ENCODE measurements around the gene NARF.

Gene NARF

DNA sequence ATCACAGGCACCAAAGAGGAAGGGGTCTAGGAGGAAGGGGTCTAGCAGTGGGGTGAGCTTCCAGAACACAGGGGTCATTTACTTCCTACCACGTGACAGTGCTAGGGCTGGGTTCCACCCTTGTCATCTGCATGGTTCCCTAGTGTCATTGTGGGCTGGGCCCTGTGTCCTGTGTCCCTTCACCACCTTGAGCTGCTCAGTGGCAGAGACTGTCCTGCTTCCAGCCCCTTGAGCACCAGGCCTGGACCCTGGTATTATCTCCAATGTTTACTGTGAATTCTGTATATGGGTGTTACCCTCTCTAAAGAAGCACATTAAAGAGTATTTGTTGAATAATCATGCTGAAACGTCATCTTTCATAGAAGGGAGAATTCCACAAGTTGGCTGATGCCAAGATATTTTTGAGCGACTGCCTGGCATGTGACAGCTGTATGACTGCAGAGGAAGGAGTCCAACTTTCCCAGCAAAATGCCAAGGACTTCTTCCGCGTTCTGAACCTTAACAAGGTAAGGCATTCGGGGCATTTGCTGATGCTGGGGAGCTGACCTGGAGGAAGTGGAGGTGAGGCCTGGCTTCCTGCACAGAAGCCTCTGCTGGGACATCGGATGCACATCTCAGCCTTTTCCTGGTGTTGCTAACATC is 5.5 kb downstream of the NARF start:
- Histone ChIP-seq H3K4me1 (ENCODE audit: control insufficient read depth in 1 of 2, insufficient read depth in 2 of 2, low read length in 2 of 2) (peaks cover 0 to 9% of the 10 kb centered on the region in 2 donors), H3K9me3 (ENCODE audit: control insufficient read depth in 1 of 2, low read length in 2 of 2) (no peaks in the 10 kb centered on the region), H3K27ac (ENCODE audit: low read length) (no peak overlapping the region), H3K27me3 (ENCODE audit: low read depth, low read length) (no peaks in the 10 kb centered on the region), H3K4me3 (ENCODE audit: low read depth in 1 of 2, low read length in 2 of 2) (no peak overlapping the region), H3K36me3 (ENCODE audit: control insufficient read depth in 1 of 2, insufficient read depth in 2 of 2, low read length in 2 of 2) (peaks cover 38 to 69% of the 10 kb centered on the region in 2 donors)

- Histone ChIP-seq H3K4me1 (ENCODE audit: control insufficient read depth in 1 of 2, insufficient read depth in 2 of 2, low read length in 2 of 2) (peaks cover 0 to 5% of the 10 kb centered on the region in 2 donors), H3K36me3 (ENCODE audit: control insufficient read depth in 1 of 2, insufficient read depth in 2 of 2, low read length in 2 of 2) (peaks cover 42 to 74% of the 10 kb centered on the region in 2 donors), H3K9me3 (ENCODE audit: control insufficient read depth in 1 of 2, low read length in 2 of 2) (no peaks in the 10 kb centered on the region), H3K27me3 (ENCODE audit: low read depth, low read length) (no peaks in the 10 kb centered on the region), H3K4me3 (ENCODE audit: low read depth in 1 of 2, low read length in 2 of 2) (no peak overlapping the region), H3K27ac (ENCODE audit: low read length) (no peak overlapping the region)
Measured at GRCh38 chr17:82464567-82464929, 6.0 kb downstream of the NARF start.

DNA sequence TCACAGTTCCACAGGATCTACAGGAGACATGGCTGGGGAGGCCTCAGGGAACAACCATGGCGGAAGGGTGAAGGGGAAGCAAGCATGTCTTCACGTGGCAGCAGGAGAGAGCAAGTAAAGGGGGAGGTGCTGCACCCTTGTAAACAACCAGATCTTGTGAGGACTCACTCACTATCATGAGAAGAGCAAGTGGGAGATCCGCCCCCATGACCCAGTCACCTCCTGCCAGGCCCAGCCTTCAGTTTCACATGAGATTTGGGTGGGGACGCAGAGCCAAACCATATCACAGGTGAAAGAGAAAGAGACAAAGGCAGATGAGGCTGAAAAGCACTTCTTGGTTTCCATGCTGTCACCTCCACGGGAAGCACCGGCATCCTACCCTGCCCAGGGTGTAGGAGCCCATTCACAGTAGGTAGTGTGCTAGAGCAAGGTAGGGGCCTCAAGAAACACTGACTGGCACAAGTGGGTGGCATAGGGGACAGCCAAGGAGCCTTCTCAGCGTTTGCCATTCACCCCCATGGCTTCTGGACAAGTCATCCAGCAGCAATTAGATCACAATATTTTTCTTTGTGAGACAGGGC is 6.6 kb downstream of the NARF start:
- H3K4me1 ChIP-seq (ENCODE audit: control insufficient read depth in 1 of 2, insufficient read depth in 2 of 2, low read length in 2 of 2) = no peaks in the 10 kb centered on the region
- H3K27me3 ChIP-seq (ENCODE audit: low read depth, low read length) = no peaks in the 10 kb centered on the region
- no peak overlapping the region for H3K27ac ChIP-seq (ENCODE audit: low read length)
- no peak overlapping the region for H3K4me3 ChIP-seq (ENCODE audit: low read depth in 1 of 2, low read length in 2 of 2)
- peaks cover 44 to 78% of the 10 kb centered on the region in 2 donors for H3K36me3 ChIP-seq (ENCODE audit: control insufficient read depth in 1 of 2, insufficient read depth in 2 of 2, low read length in 2 of 2)
- no peaks in the 10 kb centered on the region for H3K9me3 ChIP-seq (ENCODE audit: control insufficient read depth in 1 of 2, low read length in 2 of 2)

DNA sequence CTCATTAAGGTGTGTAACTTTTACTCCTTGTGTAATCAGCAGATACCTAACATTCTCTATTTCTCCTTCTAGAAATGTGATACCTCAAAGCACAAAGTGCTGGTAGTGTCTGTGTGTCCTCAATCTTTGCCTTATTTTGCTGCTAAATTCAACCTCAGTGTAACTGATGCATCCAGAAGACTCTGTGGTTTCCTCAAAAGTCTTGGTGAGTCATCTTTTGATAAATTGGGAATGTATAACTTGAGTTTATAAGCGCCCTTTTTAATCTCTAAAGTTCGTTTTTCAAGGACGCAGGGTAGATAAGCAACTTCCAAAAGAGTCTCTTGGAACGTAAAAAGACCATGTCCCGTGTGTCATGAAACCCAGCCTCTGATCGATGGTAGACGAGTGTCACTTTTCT is 10.2 kb downstream of the NARF start:
- Histone ChIP-seq H3K4me1 (ENCODE audit: control insufficient read depth in 1 of 2, insufficient read depth in 2 of 2, low read length in 2 of 2) (no peaks in the 10 kb centered on the region), H3K4me3 (ENCODE audit: low read depth in 1 of 2, low read length in 2 of 2) (no peak overlapping the region), H3K36me3 (ENCODE audit: control insufficient read depth in 1 of 2, insufficient read depth in 2 of 2, low read length in 2 of 2) (peaks cover 29 to 62% of the 10 kb centered on the region in 2 donors), H3K27me3 (ENCODE audit: low read depth, low read length) (no peaks in the 10 kb centered on the region), H3K9me3 (ENCODE audit: control insufficient read depth in 1 of 2, low read length in 2 of 2) (no peaks in the 10 kb centered on the region), H3K27ac (ENCODE audit: low read length) (no peak overlapping the region)

- Histone ChIP-seq H3K36me3 (ENCODE audit: control insufficient read depth in 1 of 2, insufficient read depth in 2 of 2, low read length in 2 of 2) (peaks cover 31 to 56% of the 10 kb centered on the region in 2 donors), H3K4me1 (ENCODE audit: control insufficient read depth in 1 of 2, insufficient read depth in 2 of 2, low read length in 2 of 2) (no peaks in the 10 kb centered on the region), H3K9me3 (ENCODE audit: control insufficient read depth in 1 of 2, low read length in 2 of 2) (no peaks in the 10 kb centered on the region), H3K27me3 (ENCODE audit: low read depth, low read length) (no peaks in the 10 kb centered on the region), H3K27ac (ENCODE audit: low read length) (no peak overlapping the region), H3K4me3 (ENCODE audit: low read depth in 1 of 2, low read length in 2 of 2) (no peak overlapping the region)
Measured at GRCh38 chr17:82470065-82470464, 11.5 kb downstream of the NARF start.

GRCh38 chr17:82474223-82475010 is 15.9 kb downstream of the NARF start:
- H3K27ac ChIP-seq (ENCODE audit: low read length) = no peak overlapping the region
- peaks cover 23 to 42% of the 10 kb centered on the region in 2 donors for H3K36me3 ChIP-seq (ENCODE audit: control insufficient read depth in 1 of 2, insufficient read depth in 2 of 2, low read length in 2 of 2)
- no peaks in the 10 kb centered on the region for H3K9me3 ChIP-seq (ENCODE audit: control insufficient read depth in 1 of 2, low read length in 2 of 2)
- no peaks in the 10 kb centered on the region for H3K27me3 ChIP-seq (ENCODE audit: low read depth, low read length)
- H3K4me3 ChIP-seq (ENCODE audit: low read depth in 1 of 2, low read length in 2 of 2) = no peak overlapping the region
- H3K4me1 ChIP-seq (ENCODE audit: control insufficient read depth in 1 of 2, insufficient read depth in 2 of 2, low read length in 2 of 2) = no peaks in the 10 kb centered on the region

GRCh38 chr17:82475458-82475857 is 16.9 kb downstream of the NARF start:
- Histone ChIP-seq H3K27me3 (ENCODE audit: low read depth, low read length) (no peaks in the 10 kb centered on the region), H3K36me3 (ENCODE audit: control insufficient read depth in 1 of 2, insufficient read depth in 2 of 2, low read length in 2 of 2) (peaks cover 28 to 46% of the 10 kb centered on the region in 2 donors), H3K9me3 (ENCODE audit: control insufficient read depth in 1 of 2, low read length in 2 of 2) (no peaks in the 10 kb centered on the region), H3K4me1 (ENCODE audit: control insufficient read depth in 1 of 2, insufficient read depth in 2 of 2, low read length in 2 of 2) (no peaks in the 10 kb centered on the region), H3K27ac (ENCODE audit: low read length) (no peak overlapping the region), H3K4me3 (ENCODE audit: low read depth in 1 of 2, low read length in 2 of 2) (no peak overlapping the region)

DNA sequence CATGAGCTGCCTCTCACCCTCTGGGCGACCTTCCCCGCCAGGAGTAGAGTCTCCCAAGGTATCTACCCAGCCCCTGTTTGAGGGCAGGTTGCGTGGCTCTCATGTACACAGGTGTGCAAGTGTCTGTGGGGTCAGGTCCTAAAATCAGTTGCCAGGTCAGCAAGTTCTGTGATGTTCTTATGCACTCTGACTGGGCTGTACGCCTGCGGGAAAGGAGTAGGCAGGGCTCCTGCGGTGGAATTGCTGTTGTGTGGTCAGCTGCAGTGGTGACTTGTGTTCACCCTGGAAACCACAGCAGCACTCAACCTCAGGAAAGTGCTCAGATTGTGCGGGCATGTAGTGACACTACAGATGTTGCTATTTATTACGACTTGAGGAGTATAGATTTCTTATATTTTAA is 19.4 kb downstream of the NARF start:
- peaks cover 32 to 45% of the 10 kb centered on the region in 2 donors for H3K36me3 ChIP-seq (ENCODE audit: control insufficient read depth in 1 of 2, insufficient read depth in 2 of 2, low read length in 2 of 2)
- H3K4me3 ChIP-seq (ENCODE audit: low read depth in 1 of 2, low read length in 2 of 2) = no peak overlapping the region
- no peaks in the 10 kb centered on the region for H3K9me3 ChIP-seq (ENCODE audit: control insufficient read depth in 1 of 2, low read length in 2 of 2)
- H3K27me3 ChIP-seq (ENCODE audit: low read depth, low read length) = no peaks in the 10 kb centered on the region
- H3K27ac ChIP-seq (ENCODE audit: low read length) = no peak overlapping the region
- no peaks in the 10 kb centered on the region for H3K4me1 ChIP-seq (ENCODE audit: control insufficient read depth in 1 of 2, insufficient read depth in 2 of 2, low read length in 2 of 2)

- no peak overlapping the region for H3K27ac ChIP-seq (ENCODE audit: low read length)
- H3K9me3 ChIP-seq (ENCODE audit: control insufficient read depth in 1 of 2, low read length in 2 of 2) = no peaks in the 10 kb centered on the region
- H3K4me1 ChIP-seq (ENCODE audit: control insufficient read depth in 1 of 2, insufficient read depth in 2 of 2, low read length in 2 of 2) = no peaks in the 10 kb centered on the region
- H3K27me3 ChIP-seq (ENCODE audit: low read depth, low read length) = no peaks in the 10 kb centered on the region
- no peak overlapping the region for H3K4me3 ChIP-seq (ENCODE audit: low read depth in 1 of 2, low read length in 2 of 2)
- peaks cover 43 to 59% of the 10 kb centered on the region in 2 donors for H3K36me3 ChIP-seq (ENCODE audit: control insufficient read depth in 1 of 2, insufficient read depth in 2 of 2, low read length in 2 of 2)
Measured at GRCh38 chr17:82479602-82480001, 21.1 kb downstream of the NARF start.

DNA sequence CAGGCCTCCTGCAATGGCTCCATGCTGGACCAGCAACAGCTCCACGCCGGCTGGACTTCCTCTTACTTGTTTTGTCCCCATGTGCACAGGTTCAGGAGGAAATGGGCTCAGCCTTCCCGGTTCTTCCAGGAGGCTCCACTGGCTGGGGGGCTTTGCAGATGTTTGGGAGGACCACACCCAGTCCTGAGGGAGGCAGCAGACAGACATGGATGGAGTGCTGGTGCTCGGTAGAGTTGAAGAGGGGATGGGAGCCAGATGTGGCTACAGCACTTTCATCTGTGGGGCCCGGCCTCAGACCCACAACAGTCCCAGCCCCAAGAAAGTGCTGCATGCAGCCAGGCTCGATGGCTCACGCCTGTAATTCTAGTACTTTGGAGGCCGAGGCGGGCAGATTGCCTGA is 21.8 kb downstream of the NARF start:
- Histone ChIP-seq H3K9me3 (ENCODE audit: control insufficient read depth in 1 of 2, low read length in 2 of 2) (no peaks in the 10 kb centered on the region), H3K27ac (ENCODE audit: low read length) (no peak overlapping the region), H3K4me1 (ENCODE audit: control insufficient read depth in 1 of 2, insufficient read depth in 2 of 2, low read length in 2 of 2) (no peaks in the 10 kb centered on the region), H3K27me3 (ENCODE audit: low read depth, low read length) (no peaks in the 10 kb centered on the region), H3K36me3 (ENCODE audit: control insufficient read depth in 1 of 2, insufficient read depth in 2 of 2, low read length in 2 of 2) (peaks cover 43 to 60% of the 10 kb centered on the region in 2 donors), H3K4me3 (ENCODE audit: low read depth in 1 of 2, low read length in 2 of 2) (no peak overlapping the region)

- Histone ChIP-seq H3K27ac (ENCODE audit: low read length) (no peak overlapping the region), H3K4me1 (ENCODE audit: control insufficient read depth in 1 of 2, insufficient read depth in 2 of 2, low read length in 2 of 2) (no peaks in the 10 kb centered on the region), H3K36me3 (ENCODE audit: control insufficient read depth in 1 of 2, insufficient read depth in 2 of 2, low read length in 2 of 2) (peaks cover 53 to 74% of the 10 kb centered on the region in 2 donors)
Measured at GRCh38 chr17:82483204-82483660, 24.7 kb downstream of the NARF start.

More at GRCh38 chr17:82483204-82483660, 24.7 kb downstream of the NARF start:
- H3K9me3 ChIP-seq (ENCODE audit: control insufficient read depth in 1 of 2, low read length in 2 of 2) = no peaks in the 10 kb centered on the region
- H3K4me3 ChIP-seq (ENCODE audit: low read depth in 1 of 2, low read length in 2 of 2) = no peak overlapping the region
- H3K27me3 ChIP-seq (ENCODE audit: low read depth, low read length) = no peaks in the 10 kb centered on the region
